NOMO-1 treated with DMSO at 0.1 percent for 48 hours (cell line): Measurements from ENCODE around the gene IKZF1.

Experiments
- DNase-seq: peaks from one replicate; lab custom pipeline; 2025; ENCODE audit not compliant: unreplicated experiment; lab: John Stamatoyannopoulos, UW

The IKZF1 gene

DNA sequence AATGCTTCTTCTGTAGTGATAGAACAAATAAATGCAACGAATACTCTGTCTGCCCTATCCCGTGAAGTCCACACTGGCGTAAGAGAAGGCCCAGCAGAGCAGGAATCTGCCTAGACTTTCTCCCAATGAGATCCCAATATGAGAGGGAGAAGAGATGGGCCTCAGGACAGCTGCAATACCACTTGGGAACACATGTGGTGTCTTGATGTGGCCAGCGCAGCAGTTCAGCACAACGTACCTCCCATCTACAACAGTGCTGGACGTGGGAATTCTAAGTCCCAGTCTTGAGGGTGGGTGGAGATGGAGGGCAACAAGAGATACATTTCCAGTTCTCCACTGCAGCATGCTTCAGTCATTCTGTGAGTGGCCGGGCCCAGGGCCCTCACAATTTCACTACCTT, 99.9 kb downstream of the IKZF1 start:
- DNase-seq = no peak

DNA sequence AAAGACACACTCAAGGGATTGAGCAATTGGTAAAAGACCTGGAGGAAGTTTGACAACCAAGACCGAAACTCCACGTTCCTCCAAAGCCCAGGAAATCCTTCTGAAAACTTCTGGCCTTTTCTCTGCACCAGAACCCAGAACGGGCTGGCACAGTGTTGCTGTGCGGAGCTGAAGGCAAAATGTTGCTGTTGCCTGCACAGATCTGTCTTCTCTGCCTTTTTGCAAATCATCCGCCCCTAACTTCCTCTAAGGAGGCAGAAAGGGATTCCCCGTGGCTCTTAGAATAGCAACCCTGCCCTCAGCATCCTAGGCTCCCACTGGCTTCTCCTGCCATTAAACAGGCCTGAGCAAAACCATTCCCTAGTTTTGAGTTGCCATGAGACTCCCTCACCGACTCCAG, 100.7 kb downstream of the IKZF1 start:
- no peak for DNase-seq

DNA sequence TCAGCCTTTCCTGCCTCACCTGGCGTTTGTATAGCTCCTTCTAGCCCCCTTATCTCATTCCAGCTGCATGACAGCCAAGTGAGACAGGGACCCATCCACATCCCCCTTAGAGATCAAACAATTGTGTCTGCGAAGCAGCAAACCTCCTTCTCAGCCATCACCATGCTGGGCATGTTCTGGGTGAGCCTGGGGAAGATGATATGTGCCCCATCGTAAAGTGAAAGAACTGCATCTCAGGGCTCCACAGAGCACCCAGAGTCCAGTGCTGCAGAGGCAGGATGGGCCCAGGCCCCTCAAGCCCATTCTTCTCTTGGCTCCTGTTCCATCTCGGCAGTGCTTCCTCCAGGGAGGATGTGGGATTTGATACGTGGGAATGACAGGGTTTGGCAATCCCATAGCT, 102.4 kb downstream of the IKZF1 start:
- no peak for DNase-seq

DNA sequence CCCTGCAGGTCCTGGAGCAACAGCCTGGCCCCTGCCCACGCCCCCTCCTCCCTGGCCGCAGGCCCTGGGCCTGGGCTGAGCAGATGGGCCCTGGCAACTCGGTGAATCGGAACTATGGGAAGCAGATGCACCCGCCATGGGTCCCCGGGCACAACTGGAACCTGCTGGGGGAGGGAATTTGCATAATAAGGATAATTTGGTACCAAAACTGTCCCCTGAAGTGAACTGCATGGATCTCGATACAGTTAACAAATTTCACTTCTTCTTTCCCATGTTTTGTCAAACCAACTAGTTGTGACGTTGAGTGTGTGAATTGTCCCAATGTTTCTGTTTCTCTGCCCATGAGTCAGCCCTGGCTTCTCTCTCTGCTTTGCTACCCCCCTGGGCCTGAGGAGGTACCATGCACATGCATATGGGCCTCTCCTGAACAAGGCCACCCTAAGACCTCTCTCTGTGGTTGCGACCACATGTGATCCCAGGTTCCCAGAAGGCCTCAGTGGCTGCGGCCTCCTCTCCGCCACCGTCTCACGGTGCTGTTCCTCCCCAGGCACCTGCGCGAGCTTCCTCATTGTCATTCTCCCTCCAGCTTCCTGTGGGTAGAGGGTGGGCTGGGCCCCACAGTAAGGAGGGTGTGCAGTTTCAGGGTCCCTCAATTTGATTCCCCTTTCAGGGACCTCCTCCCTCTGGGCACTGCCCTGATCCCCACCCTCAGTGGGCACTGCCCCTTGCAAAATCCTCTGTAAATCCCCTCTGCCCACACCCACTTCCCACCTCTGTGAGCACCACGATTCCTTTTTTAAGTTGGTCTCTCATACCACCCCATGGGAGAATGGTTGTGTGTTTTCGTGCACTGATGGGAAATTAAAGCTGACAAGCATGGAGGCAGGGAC, 105.6 kb downstream of the IKZF1 start:
- peak; percentile 84 for DNase-seq

DNA sequence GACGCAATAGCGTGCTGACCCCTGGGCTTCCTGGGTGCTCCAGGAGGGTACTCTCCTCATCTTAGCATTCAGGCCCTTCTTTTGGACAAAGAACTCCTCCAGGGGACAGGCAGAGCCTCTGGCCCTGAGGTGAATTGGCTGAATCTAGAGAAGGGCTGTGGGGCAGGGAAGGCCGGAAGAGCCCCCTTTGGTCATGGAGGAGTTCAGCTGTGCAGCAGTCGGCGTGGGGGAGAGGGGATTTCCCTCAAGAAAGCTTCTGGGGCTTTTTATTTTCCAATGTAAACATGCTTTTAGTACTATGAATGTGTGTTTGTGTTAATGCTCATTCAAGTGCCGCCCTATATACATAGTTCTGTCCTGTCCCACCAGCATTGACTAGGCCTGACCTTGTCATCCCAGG, 106.8 kb downstream of the IKZF1 start:
- no peak for DNase-seq

DNA sequence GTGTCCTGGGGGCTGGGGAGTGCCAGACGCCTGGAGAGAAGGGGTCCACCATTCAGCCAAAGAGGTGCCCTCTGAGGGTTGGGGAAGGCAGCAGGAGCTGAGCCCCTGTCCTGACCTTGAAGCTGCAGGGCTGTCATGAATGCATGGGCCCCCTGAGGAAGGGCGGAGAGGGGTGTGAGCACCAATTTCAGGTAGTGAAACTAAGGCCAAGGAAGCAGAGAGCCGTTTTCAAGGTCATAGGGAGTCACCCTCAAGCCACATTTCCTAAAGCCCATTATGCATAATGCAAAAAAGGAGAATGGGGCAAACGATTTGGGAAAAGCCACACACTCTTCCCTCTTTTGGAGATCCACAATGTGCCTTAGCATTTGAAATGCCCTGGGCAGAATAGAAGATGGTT, 108.5 kb downstream of the IKZF1 start:
- DNase-seq = peak; percentile 78

DNA sequence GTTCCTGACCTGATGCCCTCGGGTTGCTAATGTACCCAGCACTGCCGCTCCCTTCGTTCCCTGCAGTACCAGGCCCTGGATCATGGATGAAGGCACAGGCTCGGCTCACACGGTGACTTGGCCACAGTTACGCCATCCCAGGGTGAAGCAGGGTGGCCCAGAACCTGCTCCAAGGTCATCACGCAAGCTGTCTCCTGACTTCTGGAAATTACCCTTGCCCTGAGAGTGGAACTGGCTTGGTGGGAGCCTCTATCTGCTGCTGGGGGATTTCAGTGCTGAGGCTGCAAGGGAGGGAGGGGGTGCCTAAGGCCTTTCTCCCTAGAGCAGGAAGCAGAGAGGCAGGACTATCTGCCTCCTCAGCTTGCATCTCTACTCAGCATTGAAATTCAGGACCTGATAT, 109.0 kb downstream of the IKZF1 start:
- DNase-seq = no peak

DNA sequence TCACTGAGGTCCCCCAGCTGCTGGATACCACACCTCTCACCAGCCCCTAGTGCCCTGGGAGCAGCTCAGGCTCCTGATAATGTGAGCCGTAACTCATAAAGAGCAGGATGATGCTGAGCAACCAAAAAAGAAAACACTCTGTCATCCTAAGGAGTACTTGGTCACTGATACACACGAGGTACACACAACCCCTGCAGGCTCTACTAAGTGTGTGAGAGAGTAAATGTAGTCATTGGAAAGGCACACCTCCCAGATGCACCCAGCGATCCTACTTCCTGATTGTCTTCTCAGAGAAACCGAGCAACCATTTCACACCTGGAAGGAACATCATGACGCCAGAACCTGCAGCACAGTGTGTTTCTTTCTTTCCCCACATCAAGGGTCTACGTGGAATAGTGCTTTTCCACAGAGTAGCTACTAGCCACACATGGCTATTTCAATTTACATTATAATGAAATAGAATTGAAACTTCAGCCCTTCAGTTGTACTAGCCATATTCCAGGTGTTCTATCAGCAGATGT, 111.4 kb downstream of the IKZF1 start:
- no peak for DNase-seq

DNA sequence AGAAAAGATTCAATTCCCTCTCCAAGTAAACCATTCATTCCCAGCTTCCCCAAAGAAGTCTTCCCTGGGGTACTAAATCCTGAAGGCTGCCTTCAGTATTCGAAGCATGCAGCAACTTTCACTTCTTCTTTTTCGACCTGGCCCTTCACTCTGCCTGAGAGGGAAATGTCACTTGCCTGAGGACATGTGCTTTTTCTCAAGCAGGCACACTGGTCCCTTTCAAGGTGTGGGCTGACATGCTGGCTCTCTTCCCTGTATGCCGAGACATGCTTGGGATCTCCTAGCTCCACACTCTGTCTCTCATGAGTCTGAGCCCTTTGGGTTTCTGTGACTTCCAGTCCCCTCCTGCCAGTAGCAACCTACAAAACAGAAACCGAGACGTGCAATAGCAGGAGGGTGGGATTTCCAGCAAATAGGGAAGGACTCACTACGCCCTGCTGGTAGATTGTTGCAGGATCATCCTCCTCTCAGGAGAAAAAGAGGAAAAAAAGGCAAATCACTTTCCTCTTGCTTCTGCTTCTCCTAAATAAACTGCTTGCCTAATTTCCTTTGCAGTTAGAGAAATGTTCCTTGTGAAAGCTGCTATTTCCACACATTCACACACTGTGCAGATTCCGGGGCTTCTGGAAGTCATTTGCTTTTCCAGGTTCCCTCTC, 112.1 kb downstream of the IKZF1 start:
- DNase-seq = peak; percentile 85

DNA sequence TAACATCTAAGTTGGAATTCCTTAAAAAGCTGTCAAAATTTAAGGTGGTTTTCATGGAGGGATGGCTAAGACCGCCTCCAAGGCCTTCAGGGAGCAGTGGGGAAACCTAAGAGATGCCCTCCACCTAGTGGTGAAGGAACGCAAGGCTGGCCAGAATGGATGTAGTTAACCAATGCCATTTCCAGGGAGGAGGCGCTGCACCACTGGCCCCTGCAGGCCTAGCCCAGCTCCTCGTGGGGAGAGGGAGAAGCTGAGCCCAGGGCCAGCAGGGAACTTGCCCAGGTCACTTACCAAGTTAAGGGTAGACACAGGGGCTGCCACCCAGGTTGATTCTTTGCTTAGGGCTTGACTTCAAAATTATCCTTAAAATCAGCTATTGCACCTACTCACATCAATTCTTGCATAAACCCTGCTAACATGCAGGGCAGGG, 113.6 kb downstream of the IKZF1 start:
- peak; percentile 79 for DNase-seq

DNA sequence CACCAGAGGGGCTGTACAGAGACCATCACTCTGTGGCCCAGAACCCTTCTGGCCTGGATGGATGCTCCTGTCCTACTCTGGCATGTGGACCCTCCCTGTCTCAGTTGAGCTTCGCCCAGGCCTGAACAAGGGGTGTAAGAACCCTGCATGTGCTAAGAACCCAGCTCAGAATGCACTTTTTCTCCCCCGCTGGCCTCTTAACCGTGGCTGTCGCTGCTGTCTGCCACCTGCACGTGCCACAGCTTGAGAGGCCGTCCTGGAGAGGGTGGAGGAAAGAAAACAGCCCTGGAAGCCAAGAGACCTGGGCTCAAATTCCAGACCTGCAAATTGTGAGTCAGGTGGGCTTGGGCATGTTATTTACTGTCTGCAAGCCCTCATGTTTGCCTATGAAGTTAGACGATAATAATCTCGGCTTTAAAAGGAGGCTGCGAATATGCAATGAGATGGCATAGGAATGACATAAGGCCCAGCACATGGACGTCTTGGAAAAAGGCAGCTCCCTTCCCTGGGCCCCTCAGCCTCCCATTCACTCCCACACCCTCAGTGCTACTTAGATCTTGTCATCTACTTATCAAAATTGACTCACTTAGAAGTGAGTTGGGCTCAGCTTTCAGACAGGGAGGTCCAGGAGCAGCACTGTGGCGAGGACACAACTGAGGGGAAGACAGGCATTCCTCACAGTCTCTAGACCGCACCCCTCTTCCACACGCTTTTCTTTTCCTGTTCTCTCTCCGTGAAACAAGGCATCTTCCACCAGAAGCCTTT, 114.2 kb downstream of the IKZF1 start:
- no peak for DNase-seq

DNA sequence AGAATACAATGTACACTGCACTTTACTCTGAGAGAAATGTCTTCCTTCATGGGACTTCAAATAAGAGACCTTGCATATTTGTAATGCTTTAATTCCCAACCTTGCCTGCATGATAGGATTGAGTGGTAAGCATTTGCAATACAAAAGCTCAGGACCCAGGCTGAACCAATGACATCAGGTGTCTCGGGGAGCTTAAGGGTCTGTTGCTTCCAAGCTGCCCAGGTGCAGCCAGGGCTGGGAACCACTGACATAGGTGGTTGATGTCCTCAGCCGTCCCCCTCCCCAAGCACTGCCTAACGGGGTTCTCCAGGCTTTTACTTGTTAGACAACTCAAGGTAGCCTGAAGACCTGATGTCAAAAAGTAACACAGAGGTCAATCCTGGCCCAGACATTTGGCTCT, 116.5 kb downstream of the IKZF1 start:
- no peak for DNase-seq

DNA sequence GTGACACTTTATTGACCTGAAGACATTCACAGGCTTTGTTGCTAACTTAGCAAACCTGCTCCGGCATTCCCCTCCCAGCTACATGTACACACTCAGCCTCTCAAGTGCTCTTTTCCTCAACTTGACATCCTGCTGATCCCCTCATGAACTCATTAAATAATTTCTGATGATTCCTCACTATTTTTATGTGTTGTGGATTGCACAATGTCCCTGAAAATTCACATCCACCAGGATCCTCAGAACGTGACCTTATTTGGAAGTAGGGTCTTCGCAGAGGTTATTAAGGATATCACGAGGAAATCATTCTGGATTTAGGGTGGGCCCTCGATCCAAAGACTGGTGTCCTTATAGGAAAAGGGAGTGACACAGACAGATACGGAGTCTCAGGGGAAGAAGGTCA, 118.3 kb downstream of the IKZF1 start:
- no peak for DNase-seq

DNA sequence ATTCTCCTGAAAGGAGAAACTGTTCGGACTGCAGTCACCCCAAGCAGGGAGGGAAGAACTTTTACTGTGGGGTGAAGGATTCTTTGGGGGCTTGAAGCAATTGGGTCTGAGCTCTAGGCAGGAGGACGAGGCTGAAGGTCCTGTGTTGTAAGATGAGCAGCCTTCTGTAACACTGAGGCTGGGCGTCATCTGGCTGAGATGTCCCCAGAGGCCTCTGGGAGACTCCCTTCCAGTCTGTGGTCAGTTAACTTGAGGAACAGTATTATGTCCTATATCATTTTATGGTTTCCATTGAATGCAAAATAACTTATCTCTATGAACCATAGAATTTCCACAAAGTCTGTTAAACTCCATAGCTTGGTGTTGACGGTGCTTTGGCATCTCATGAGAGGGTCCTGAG, 119.3 kb downstream of the IKZF1 start:
- DNase-seq = no peak

DNA sequence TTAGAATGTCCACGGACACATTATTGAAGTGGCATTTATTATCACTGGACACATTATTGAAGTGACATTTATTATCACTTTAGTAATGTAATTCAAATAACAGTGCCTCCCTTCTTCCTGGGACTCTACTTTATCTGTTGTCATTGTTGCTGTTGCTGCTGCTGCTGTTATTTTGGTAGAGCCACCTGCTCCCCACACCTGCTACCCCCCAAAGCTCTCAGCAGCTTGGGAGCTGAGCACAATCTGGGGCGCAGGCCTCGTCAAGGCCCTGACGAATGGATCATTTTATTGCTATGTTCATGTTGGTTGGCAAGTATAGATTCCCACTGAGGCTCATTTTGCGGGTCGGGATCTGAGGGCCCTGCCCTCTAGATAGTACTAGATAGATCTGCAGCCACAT, 120.8 kb downstream of the IKZF1 start:
- DNase-seq = no peak

DNA sequence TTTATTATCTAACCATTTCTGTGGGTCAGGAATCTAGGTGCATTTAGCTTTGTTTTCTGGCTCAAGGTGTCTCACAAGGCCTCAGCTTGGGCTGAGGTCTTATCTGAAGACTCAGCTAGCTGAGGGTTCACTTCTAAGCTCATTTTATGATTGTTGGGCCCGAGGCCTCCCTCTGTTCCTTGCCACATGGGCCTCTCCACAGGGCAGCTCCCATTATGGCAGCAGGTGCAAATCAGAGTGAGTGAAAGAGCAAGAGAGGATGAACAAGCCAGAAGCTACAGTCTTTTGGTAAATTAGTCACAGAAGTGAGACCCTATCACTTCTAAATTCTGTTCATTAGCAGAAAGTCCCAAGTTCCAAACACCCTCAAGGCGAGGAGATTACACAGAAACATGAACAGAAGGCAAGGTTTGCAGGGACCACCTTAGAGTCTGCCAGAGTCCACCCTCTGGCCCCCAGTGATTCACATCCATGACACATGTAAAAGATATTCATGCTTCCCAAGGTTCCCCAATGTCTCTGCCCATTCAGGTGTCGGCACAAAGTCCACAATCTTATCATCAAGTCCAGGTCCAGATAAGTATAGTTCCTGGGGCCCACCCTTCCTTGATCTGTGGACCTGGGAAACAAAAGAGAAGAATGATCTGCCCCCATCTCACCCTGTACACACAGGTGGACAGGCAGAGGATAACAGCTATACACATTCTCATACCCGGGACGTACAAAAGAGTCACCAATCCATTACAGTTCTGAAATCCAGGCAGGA, 121.9 kb downstream of the IKZF1 start:
- no peak for DNase-seq

DNA sequence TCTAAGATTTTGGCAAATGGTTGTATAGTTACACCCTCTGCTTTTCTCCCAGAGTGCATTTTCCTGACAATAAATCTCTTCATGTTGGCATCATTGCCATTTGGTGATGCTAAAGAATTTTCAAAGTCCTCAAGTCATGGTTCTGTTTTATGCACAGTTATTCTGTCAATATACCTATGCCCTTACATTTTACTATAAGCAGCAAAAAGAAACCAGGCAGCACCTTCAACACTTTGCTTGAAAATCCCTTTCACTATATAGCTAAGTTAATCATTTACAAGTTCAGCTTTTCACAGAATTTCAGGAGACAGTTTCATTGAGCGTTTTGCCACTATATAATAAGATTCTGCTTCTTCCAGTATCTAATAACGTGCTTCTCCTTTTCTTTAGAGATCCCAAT, 123.0 kb downstream of the IKZF1 start:
- no peak for DNase-seq

DNA sequence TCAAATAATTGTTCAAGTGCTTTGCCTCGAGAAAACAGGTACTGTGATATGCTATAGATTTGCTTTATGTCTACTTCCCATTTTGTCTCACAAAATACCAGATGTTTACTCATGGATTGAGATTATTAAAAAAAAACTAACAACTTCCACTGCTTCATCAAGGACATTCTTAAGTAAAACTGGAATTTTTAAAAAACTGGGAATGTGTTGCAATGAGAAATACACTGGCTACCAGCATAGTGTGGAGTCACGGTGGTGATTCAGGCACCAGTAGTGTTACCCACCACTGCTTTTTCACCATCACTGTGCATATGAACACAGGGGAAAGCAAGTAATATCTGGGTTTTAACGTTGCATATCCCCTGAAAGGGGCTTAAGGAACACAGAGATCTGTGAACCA, 124.4 kb downstream of the IKZF1 start:
- no peak for DNase-seq

DNA sequence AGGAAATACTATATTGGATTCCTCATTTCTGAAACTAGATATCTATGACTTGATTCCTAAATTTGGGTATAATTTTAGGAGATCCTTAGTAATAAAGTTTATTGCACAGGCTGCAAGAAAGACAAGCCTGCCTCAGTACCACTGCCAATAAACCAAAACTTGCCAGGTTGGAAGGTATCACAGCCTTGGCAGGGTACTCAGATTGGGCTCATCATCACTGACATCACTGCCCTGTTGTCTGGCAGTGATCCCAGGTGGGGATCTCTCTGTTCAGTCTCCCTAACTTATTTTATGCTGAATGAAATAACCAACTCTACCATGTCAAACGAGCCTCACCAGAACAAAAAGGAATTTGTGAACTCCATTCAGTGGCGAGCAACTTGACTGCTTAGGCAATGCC, 126.8 kb downstream of the IKZF1 start:
- DNase-seq = no peak

DNA sequence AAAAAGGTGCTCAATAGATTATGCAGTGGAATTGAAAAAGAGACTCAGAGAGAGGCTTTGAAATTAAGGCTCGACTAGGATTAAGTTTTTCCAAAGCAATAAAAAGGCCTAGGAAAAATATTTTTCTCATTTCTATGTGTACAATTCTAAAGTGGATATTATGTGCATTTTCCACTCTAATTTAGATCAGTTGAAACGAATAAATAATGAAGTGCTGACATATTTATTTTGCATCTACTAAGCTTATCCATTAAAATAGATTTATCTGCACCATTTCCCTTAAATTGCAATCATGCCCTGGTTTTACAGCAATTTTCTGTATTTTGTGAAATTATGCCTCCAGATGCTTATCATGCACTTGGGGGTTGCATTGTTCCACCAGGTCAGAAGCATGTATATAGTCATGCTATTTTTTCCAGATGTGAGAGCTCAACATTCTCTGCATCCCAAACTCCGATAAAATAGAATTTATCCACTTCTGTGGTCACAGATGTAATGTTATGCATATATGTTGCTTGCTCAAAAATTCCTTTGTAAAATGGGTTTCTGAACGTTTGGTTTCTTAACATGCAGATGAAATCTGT, 127.3 kb downstream of the IKZF1 start:
- no peak for DNase-seq
